NAMALWA (cell line): ENCODE data around the gene IGSF6.
"Not testable (repeated sequence)": the region's sequence is repeated elsewhere in the genome, so short reads cannot be mapped to it uniquely, and the experiment has no call there.

Experiments
- DNase-seq: peaks from one replicate; pipeline ENCODE4 v3.0.0-alpha.2; 2015; ENCODE audit warnings: low spot score

Gene IGSF6

DNA sequence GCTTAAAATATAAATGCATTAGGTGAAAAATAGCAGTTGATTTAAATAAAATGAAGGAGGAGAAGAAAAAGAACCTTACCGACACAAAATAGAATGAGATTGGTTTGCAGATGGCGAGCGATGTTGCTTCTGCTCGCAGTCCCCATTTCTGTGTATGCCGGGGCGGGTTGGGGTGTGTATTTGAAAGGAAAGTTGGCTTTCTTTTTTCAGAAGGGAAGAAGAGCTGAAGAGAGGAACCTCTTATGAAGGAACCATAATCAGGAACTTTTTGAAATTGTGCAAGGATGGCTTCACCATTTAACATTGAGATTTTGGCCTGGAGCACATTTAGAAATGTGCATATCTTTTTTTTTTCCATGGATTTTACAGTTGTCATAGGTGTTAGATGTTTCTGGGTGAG, at the start of gene IGSF6:
Gene IGSF6 (minus strand): TSS at position 156 of the 400 bp plus-strand sequence. CDS start 10 bp downstream, at position 146.
- DNase-seq, result no peak

DNA sequence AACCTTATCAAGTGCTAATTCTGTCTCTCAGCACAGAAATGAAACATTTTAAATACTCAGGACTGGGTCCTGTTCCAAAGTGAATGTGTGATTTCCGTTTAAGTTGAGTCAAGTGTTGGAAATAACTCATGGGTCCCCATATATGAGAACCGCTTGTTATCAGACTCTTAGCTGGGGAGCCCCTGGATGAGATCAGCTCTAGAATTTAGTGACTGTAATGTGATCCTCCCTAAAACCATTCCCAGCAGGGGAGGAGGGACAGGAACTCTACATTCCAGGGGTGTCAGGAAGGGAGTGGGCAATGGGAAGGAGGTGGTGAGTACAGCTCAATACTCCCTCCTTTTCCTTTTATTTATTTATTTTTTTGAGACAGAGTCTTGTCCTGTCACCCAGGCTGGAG, 48.9 kb upstream of the IGSF6 start:
- DNase-seq, result no peak

- DNase-seq, result no peak
Observed at GRCh38 chr16:21698169-21699032, 46.0 kb upstream of the IGSF6 start.

DNA sequence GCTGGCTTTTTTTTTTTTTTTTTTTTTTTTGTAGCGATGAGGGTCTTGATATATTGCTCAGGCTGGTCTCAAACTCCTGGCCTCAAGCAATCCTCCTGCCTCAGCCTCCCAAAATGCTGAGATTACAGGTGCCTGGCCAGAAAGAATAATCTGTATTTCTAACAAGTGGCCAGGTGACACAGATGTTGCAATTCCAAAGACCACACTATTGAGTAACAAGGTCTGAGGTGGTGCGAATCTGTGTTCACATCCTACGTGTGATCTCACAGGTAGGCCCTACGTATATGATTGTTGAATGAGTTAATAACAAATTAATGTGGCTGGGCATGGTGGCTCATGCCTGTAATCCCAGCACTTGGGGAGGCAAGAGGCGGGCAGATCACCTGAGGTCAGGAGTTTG, 44.6 kb upstream of the IGSF6 start:
- DNase-seq, result no peak

- DNase-seq, result no peak
Observed at GRCh38 chr16:21694609-21695008, 42.2 kb upstream of the IGSF6 start.

DNA sequence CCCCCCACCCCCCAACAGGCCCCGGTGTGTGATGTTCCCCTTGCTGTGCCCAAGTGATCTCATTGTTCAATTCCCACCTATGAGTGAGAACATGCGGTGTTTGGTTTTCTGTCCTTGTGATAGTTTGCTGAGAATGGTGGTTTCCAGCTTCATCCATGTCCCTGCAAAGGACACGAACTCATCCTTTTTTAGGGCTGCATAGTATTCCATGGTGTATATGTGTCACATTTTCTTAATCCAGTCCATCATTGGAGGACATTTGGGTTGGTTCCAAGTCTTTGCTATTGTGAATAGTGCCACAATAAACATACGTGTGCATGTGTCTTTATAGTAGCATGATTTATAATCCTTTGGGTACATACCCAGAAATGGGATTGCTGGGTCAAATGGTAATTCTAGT, 38.6 kb upstream of the IGSF6 start:
- DNase-seq, result not testable (repeated sequence)

GRCh38 chr16:21689107-21689506, 36.7 kb upstream of the IGSF6 start:
- DNase-seq, result no peak

DNA sequence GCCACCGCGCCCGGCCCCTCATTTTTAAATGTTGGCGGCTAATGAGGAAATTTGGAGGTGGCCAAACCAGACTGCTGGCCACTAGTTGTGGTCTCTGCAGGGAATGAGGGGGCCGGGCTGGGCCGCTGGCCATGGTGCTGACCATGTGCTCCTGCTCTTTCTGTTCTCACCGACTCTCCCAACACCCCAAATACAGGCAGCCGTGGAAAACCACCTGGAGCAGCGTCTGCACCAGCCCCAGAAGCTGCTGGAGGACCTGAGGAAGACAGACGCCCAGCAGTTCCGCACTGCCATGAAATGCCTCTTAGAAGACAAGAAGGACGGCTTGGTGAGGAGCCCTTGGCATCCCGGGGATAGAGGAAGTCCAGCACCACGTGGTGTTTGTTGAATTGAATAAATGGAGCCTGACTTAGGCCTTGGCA, 32.6 kb upstream of the IGSF6 start:
- no peak for DNase-seq

GRCh38 chr16:21684199-21684598, 31.8 kb upstream of the IGSF6 start:
- DNase-seq, result peak; percentile 39

DNA sequence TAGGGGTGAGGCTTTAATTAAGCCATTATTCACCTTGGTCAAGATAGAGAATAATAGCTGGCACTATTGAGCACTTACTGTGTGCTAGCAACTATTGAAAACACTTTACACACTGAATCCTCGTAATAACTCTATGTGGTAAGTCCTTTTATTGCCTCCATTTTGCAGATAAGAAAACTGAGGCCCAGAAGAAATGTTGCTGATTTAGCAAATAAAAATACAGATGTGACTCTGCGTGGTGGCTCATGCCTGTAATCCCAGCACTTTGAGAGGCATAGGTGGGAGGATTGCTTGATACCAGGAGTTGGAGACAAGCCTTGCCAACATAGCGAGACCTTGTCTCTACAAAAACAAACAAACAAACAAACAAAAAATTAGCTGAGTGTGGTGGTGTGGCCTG, 30.8 kb upstream of the IGSF6 start:
- no peak for DNase-seq

DNA sequence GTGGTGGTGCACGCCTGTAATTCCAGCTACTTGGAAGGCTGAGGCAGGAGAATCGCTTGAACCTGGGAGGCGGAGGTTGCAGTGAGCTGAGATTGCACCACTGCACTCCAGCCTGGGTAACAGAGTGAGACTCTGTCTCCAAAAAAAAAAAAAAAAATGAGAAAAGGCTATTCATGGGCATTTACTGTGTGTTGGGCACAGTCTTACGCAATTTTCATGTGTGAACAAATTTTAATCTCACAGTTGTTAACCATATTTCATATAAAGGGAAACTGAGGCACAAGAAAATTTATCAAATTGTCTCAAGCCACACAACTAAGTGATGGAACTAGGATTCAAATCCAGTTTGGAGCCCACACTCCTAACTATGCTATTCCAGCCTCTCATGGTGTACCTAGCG, 28.3 kb upstream of the IGSF6 start:
- DNase-seq, result not testable (repeated sequence)

DNA sequence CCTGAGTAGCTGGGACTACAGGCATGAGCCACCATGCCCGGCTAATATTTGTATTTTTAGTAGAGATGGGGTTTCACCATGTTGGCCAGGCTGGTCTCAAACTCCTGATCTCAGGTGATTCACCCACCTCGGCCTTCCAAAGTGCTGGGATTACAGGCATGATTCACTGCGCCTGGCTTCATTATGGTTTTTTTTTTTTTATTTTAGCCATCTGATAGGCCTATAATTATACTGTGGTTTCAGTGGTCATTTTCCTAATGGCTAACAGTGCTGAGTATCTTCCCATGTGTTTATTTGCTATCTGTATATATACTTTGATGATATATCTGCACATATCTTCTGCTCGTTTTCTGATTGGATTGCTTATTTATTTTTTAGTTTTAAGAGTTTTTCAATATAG, 22.0 kb upstream of the IGSF6 start:
- not testable (repeated sequence) for DNase-seq

- DNase-seq, result no peak
Observed at GRCh38 chr16:21673469-21673868, 21.1 kb upstream of the IGSF6 start.

DNA sequence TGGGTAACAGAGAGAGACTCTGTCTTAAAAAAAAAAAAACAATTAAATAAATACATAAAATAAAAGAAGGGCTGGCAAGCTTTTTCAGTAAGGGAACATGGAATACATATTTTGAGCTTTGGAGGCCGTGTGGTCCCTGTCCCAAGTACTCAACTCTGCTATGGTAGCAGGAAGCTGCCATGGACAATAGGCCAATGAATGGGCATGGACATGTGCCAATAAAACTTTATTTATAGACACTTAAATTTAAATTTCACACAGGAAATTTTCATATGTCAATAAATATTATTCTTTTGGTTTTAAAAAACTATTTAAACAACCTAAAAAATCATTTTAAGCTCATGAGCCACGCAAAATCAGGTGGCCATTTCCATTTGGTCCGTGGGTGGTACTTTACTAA, 15.2 kb upstream of the IGSF6 start:
- DNase-seq, result no peak

DNA sequence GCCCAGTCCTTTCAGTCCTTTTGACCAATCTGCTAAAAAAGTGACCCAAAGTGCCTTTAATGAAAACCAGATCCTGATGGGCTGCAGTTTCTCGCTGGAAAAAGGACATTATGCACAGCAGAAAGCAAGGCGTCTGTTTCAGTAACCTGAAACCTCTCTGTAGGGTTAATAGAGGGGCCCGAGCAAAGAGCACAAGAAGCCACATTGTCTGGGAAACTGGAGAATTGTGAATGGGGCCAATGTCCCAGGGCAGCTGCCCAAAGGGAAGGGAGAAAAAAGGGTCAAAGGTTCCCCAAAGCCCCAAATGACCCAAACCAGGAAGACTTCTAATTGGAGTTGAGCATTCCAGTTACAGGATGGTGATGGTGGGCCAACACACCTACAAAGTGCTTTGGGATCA, 14.4 kb upstream of the IGSF6 start:
- DNase-seq, result no peak

DNA sequence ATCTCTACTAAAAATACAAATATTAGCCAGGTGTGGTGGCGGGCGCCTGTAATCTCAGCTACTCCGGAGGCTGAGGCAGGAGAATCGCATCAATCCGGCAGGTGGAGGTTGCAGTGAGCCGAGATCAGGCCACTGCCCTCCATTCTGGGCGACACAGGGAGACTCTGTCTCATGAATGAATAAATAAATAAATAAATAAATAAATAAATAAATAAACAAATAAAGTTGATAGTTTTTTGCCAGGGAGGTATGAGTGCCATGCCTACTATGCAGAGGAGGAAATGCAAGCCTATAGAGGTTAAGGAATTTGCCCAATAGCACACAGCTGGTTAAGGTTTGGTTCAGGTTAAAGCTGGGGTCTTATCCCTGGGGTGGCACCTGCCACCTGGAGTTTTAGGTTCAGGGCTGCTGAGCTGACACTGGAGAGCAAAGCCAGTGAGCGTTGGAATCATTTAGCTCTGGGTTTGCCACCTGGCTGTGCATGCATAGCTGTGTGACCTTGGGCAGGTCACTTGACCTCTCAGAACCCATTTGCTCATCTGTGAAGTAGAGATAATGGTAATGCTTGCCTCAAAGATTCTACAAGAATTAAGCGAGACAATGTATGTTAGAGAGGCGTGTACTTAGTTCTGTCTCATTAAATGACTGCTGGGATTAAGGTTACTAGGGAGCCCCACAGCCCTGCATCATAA, 12.5 kb upstream of the IGSF6 start:
- DNase-seq, result no peak

- no peak for DNase-seq
Observed at GRCh38 chr16:21663889-21664647, 11.7 kb upstream of the IGSF6 start, which contains the start of gene OTOA. Gene OTOA, plus strand, starts transcription at chr16:21663968. Its CDS starts 14,547 bp downstream, at chr16:21678515.

GRCh38 chr16:21659124-21659523, 6.7 kb upstream of the IGSF6 start:
- no peak for DNase-seq

DNA sequence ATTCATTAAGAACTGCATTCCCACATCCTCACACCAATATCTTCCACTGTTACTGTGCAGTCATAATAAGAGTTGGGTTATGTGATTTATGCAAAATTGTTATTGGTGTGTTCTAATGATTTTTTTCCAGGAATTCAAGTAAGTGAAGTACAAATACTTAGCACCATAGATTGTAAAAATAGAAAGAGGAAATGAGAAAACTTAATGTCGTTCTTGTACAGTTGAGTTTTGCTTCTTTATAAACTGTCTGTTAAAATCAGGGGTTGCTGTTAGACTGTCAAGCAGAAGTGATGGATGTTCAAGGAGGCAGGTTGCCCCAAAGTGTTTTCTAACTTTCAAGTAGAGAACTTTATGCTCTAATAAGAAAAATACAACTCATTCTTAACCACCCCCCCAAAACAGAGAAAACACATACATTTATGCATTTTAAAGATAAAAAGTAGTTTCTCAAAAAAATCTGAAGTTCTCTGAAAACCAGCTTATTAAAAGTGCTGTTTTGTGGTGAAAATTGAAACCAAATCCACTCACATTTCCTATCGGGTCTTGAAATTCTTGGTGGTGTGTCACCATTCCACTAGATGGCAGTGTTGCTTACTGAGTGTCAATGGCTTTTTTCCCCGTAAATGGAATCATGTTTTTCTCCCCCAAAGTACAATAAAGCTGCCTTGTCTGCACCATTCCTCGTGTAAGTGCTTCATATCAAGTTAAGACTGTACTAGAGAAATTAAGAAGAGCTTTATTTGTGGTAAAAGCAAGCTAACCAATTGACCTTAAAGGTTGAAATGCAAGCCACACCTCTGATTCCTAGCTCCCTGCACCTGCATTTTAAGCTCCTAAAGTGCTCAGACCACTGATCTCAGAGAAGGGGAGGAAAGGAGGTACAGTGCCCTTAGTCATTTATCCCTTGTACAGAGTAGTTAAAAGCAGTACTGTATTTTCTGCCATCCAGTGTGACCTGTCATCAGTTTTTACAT, 4.7 kb upstream of the IGSF6 start:
- peak; percentile 80 for DNase-seq

DNA sequence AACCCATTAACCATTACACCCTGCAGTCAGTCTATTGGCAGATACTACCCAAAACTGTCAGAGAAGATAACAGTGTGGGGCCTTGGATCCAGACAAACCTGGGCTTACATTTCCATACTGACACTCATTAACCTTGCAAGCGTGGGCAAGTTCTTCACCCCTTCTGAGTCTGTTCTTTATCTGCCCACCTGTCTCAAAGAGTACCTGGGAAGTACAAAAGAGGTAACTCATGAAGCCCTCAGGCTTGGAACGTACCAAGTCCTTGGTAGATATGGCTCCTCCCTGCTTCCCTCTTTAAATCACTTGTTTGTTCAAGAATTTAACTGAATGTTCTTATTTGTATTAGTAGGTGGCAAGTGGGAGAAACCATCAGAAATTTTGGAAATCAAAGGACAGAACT, 2.5 kb upstream of the IGSF6 start:
- no peak for DNase-seq

- DNase-seq, result no peak
Observed at GRCh38 chr16:21654466-21654865, 2.1 kb upstream of the IGSF6 start.
